Activated gamma-delta T cell (primary cell): ENCODE data around the gene CCDC167.

Experiments used
- DNase-seq: peaks from one replicate; lab custom pipeline; 2025; lab: John Stamatoyannopoulos, UW

The CCDC167 gene

DNA sequence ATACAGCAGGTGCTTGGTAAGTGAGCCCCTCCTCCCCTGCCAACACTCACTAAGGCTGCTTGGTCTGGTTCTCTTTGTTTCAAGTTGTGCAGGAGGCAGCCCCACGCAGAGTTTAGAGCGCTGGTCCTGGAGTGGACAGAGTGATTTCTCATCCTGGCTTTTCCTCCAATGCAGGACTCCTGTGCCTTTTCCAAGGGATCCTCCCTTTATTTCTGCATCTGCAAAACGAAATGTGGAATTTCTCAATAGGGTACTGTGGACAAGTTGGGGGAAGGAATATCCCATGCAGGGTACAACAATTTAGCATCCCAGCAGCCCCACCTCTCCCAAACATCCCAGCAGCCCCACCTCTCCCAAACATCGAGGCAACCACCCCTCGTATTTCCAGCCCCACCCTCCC is 30.6 kb upstream of the CCDC167 start:
- DNase-seq = no peak

- no peak for DNase-seq
These were observed 28.8 kb upstream of the CCDC167 start for GRCh38 chr6:37528541-37528940.

- DNase-seq = no peak
These were observed 26.0 kb upstream of the CCDC167 start for GRCh38 chr6:37525460-37526357.

DNA sequence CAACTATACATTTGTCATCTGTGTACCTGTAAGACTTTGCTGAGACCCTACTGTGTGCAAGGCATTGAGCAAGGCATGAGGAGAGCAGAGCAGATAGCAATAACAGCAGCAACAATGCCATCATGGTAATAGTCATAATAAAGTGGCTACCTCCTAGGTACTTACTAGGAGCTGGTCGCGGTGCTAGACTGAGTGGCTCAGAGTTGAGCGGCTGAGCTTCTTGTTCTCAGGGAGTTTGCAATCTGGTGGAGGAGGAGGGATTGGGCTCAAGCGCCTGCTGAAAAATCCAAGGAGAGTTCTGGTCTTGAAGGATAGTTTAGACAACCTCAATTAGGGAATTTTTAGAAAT is 25.3 kb upstream of the CCDC167 start:
- DNase-seq = no peak

DNA sequence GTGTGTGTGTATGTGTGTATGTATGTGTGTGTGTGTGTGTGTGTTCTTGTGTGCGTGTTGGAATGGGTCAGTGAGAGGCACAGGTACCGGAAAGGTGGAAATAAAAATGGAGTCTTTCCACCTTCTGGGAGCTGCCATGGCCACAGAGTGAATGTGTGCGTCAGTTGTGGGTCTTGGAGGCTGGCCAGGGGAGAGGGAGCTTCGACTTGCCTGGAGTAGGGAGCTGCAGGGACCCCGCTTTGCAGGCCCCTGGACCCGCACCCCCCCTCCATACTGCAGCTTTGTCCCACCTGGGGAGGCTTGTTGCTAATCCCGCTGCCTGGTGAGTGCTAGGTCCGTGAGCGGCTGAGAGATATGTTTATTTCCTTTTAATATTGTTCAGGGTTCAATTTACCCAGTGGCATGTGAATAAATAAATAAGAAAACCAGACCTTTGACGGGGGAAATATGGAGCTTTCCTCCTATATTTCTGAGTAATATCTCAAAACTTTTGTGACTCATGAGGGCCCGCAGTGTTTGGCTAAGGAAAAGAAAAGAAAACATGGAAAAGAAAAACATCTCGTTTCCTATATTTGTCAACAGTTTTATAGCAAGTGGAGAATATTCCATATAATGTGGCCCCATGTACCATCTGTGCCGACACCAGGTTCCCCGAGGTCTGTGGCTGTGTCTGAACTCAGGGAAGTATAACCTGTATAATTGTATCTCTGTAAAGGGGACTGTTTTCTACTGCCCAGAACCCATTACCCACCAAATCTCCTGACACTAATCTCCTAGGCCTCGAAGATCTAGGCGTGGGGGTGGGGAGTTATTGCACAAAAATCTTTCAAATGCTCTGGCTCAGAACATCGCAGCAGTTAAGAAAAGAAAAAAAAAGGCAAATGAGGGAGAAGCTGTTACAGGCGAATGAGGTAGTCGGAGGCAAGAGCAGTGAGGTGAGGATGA is 24.6 kb upstream of the CCDC167 start:
- no peak for DNase-seq

- DNase-seq = no peak
These were observed 23.7 kb upstream of the CCDC167 start for GRCh38 chr6:37523412-37523811.

DNA sequence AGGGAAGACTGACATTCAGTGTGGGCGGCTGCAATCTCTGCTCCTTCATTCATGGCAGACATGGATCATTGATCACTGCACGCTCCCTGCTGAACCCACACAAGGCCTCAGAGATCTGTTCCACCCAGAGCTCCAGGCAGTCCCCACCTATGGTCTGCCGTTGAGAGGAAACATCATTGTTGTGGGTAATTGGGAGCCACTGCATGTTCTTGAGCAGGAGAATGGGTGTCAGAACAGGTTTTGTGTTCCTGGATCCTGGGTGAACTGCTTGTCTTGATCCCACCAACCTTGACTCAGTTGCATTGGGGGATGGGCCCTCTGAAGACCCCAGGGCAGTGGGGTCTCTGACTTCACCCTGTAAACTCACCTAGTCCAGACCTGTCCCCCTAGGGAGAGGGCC is 23.1 kb upstream of the CCDC167 start:
- no peak for DNase-seq

- DNase-seq = no peak
These were observed 22.0 kb upstream of the CCDC167 start for GRCh38 chr6:37521674-37522073.

GRCh38 chr6:37520926-37521325 is 21.2 kb upstream of the CCDC167 start:
- no peak for DNase-seq

GRCh38 chr6:37519461-37519860 is 19.8 kb upstream of the CCDC167 start:
- no peak for DNase-seq

GRCh38 chr6:37518116-37518515 is 18.4 kb upstream of the CCDC167 start:
- DNase-seq = no peak

DNA sequence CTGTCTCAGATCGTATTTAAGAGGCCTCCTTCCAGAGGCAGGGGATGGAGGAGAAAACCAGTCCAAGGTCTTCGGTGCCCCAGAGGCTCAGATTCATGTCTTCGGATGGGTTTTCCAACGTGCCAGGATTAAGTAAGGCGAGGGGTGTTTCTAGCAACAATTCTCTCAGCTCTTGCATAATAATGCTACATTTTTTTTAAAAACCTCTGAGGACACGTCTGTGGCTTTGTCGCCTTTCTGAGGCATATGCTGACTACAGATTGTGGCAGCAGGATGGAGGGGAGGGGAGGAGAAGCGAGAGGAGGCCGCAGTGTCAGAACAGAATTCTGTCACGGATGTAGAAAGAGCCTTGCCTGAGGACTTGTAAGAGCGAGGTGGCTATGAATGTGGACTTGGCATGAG is 17.7 kb upstream of the CCDC167 start:
- no peak for DNase-seq

GRCh38 chr6:37516920-37517405 is 17.3 kb upstream of the CCDC167 start:
- DNase-seq = no peak

- DNase-seq = peak; percentile 57
These were observed 16.6 kb upstream of the CCDC167 start for GRCh38 chr6:37516076-37516919.

GRCh38 chr6:37515712-37516075 is 16.0 kb upstream of the CCDC167 start:
- no peak for DNase-seq

- no peak for DNase-seq
These were observed 15.1 kb upstream of the CCDC167 start for GRCh38 chr6:37514837-37515236.

- DNase-seq = no peak
These were observed 14.7 kb upstream of the CCDC167 start for GRCh38 chr6:37514321-37514771.

DNA sequence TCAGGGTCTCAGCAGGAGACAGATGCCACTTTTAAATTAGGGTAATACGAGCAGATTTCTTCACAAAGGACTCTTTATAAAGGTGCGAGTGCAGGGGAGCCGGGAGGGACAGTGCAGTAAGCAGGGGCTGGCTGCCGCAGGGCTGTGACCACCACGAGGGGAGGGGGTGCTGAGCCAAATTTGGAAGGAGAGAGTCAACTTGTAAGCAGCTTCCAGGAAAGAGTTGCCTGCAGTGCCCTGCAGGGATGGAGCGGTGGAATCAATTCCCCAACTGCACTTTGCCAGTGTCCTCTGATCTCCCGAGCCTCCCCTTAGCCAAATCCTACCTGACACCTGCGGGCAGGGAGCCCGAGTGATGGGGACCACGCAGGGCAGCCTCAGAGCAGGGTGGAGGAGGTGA is 13.9 kb upstream of the CCDC167 start:
- no peak for DNase-seq

- DNase-seq = no peak
These were observed 13.5 kb upstream of the CCDC167 start for GRCh38 chr6:37513155-37513554.

- no peak for DNase-seq
These were observed 12.8 kb upstream of the CCDC167 start for GRCh38 chr6:37512400-37513011.

GRCh38 chr6:37511910-37512399 is 12.3 kb upstream of the CCDC167 start:
- no peak for DNase-seq
